ENCODE results near the gene SLC25A46. TPM values are rescaled to one million over a fixed set of nuclear protein-coding genes. Genes with fewer than 3 reads are reported as not detected.

The SLC25A46 gene
- total and polyA plus RNA-seq, 2 experiments from 2014 or later: 14.1 to 33.1 TPM

GRCh38 chr5:110716247-110717245 is 22.3 kb upstream of the SLC25A46 start:
- Histone ChIP-seq H3K4me2 (no peak overlapping the region), H3K79me2 (replicated peaks; ENCODE audit: insufficient read depth) (no peaks in the 10 kb centered on the region), H3K4me3 (no peak overlapping the region), H3K27me3 (ENCODE audit: insufficient read depth) (no peaks in the 10 kb centered on the region), H4K20me1 (replicated peaks; ENCODE audit: insufficient read depth) (no peaks in the 10 kb centered on the region), H3K4me1 (ENCODE audit: insufficient read depth) (no peaks in the 10 kb centered on the region), H2AFZ (no peak overlapping the region), H3K27ac (ENCODE audit: low read depth) (no peak overlapping the region), H3K9me2 (ENCODE audit: insufficient read depth) (no peaks in the 10 kb centered on the region), H3F3A (replicated peaks; ENCODE audit: low read depth) (no peaks in the 10 kb centered on the region), H3K36me3 (ENCODE audit: insufficient read depth) (no peaks in the 10 kb centered on the region)
- H3K9me3 Mint-ChIP-seq: no peaks in the 10 kb centered on the region
- peak; percentile 34 to 45; a peak in 3 of 4 replicates for TF ChIP-seq CTCF (conservative IDR thresholded peaks at IDR 0.05; ENCODE audit: low read depth in 2 of 2)
- TF ChIP-seq POLR2AphosphoS5 (IDR thresholded peaks at IDR 0.05; ENCODE audit: low read depth): no peak
- no peak overlapping the region for H3K4me3 Mint-ChIP-seq
- ATAC-seq: no peak
- peak; percentile 16 for DNase-seq (ENCODE audit: low spot score)
- H3K4me1 Mint-ChIP-seq: no peaks in the 10 kb centered on the region
- no peaks in the 10 kb centered on the region for H3K36me3 Mint-ChIP-seq (ENCODE audit: low read depth)
- H3K27ac Mint-ChIP-seq: no peak overlapping the region
- H3K27me3 Mint-ChIP-seq (ENCODE audit: insufficient read depth, low read depth, poor library complexity): no peaks in the 10 kb centered on the region

- Histone ChIP-seq H3K4me1 (ENCODE audit: insufficient read depth) (no peaks in the 10 kb centered on the region), H3K4me3 (no peak overlapping the region), H2AFZ (no peak overlapping the region), H3K27ac (ENCODE audit: low read depth) (no peak overlapping the region), H3F3A (replicated peaks; ENCODE audit: low read depth) (no peaks in the 10 kb centered on the region), H3K9me2 (ENCODE audit: insufficient read depth) (no peaks in the 10 kb centered on the region), H3K79me2 (replicated peaks; ENCODE audit: insufficient read depth) (no peaks in the 10 kb centered on the region), H3K4me2 (no peak overlapping the region), H3K36me3 (ENCODE audit: insufficient read depth) (no peaks in the 10 kb centered on the region), H4K20me1 (replicated peaks; ENCODE audit: insufficient read depth) (no peaks in the 10 kb centered on the region), H3K27me3 (ENCODE audit: insufficient read depth) (no peaks in the 10 kb centered on the region)
- H3K4me1 Mint-ChIP-seq: no peaks in the 10 kb centered on the region
- H3K27me3 Mint-ChIP-seq (ENCODE audit: insufficient read depth, low read depth, poor library complexity): no peaks in the 10 kb centered on the region
- DNase-seq (ENCODE audit: low spot score) (no peak), ATAC-seq (no peak)
- no peak overlapping the region for H3K4me3 Mint-ChIP-seq
- no peaks in the 10 kb centered on the region for H3K36me3 Mint-ChIP-seq (ENCODE audit: low read depth)
- H3K27ac Mint-ChIP-seq: no peak overlapping the region
- no peaks in the 10 kb centered on the region for H3K9me3 Mint-ChIP-seq
- TF ChIP-seq CREB1 (CRISPR knock-in tag; IDR thresholded peaks at IDR 0.05; ENCODE audit: low read depth) (no peak), EZH2phosphoT487 (IDR thresholded peaks at IDR 0.05; ENCODE audit: unreplicated experiment) (no peak), JUNB (IDR thresholded peaks at IDR 0.05; ENCODE audit: unreplicated experiment) (no peak), CTCF (conservative IDR thresholded peaks at IDR 0.05; ENCODE audit: low read depth in 2 of 2) (no peak), ZNF462 (CRISPR knock-in tag; IDR thresholded peaks at IDR 0.05) (no peak), ZNF331 (CRISPR knock-in tag; IDR thresholded peaks at IDR 0.05; ENCODE audit: low read depth) (no peak), POLR2AphosphoS5 (IDR thresholded peaks at IDR 0.05; ENCODE audit: low read depth) (no peak), ETS1 (IDR thresholded peaks at IDR 0.05) (no peak)
Observed at GRCh38 chr5:110718311-110718710, 20.5 kb upstream of the SLC25A46 start.
